HFF-Myc (cell line): ENCODE results near the gene ZNF583.

Experiments
- DNase-seq: peaks from one replicate; pipeline ENCODE4 v3.0.0-alpha.2; 2011; ENCODE audit warnings: low read depth; ENCODE audit errors: extremely low read depth
- H3K4me3 ChIP-seq: replicated peaks from 2 replicates; pipeline ENCODE4 v1.5.1; 2011; ENCODE audit warnings: low read depth, mild to moderate bottlenecking, control low read depth, low read length
- TF ChIP-seq, protein P1 (sequence below): IDR thresholded peaks from 2 replicates; pipeline ENCODE4 v1.5.1; 2012; ENCODE audit warnings: mild to moderate bottlenecking, low read depth, low read length, control low read depth; ENCODE audit errors: missing control alignments

Gene ZNF583

GRCh38 chr19:56476093-56476492, 72.0 kb downstream of the ZNF583 start:
- peak overlapping the region; percentile 52 for H3K4me3 ChIP-seq
- TF ChIP-seq, protein P1, sequence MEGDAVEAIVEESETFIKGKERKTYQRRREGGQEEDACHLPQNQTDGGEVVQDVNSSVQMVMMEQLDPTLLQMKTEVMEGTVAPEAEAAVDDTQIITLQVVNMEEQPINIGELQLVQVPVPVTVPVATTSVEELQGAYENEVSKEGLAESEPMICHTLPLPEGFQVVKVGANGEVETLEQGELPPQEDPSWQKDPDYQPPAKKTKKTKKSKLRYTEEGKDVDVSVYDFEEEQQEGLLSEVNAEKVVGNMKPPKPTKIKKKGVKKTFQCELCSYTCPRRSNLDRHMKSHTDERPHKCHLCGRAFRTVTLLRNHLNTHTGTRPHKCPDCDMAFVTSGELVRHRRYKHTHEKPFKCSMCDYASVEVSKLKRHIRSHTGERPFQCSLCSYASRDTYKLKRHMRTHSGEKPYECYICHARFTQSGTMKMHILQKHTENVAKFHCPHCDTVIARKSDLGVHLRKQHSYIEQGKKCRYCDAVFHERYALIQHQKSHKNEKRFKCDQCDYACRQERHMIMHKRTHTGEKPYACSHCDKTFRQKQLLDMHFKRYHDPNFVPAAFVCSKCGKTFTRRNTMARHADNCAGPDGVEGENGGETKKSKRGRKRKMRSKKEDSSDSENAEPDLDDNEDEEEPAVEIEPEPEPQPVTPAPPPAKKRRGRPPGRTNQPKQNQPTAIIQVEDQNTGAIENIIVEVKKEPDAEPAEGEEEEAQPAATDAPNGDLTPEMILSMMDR, result no peak

More at GRCh38 chr19:56476093-56476492, 72.0 kb downstream of the ZNF583 start:
- no peak for DNase-seq
